ENCODE measurements around the gene CARD18. TPM values are rescaled to one million over a fixed set of nuclear protein-coding genes. Genes with fewer than 3 reads are reported as not detected.

Gene CARD18
- total RNA-seq, 1 experiment from 2014 or later, result not detected

DNA sequence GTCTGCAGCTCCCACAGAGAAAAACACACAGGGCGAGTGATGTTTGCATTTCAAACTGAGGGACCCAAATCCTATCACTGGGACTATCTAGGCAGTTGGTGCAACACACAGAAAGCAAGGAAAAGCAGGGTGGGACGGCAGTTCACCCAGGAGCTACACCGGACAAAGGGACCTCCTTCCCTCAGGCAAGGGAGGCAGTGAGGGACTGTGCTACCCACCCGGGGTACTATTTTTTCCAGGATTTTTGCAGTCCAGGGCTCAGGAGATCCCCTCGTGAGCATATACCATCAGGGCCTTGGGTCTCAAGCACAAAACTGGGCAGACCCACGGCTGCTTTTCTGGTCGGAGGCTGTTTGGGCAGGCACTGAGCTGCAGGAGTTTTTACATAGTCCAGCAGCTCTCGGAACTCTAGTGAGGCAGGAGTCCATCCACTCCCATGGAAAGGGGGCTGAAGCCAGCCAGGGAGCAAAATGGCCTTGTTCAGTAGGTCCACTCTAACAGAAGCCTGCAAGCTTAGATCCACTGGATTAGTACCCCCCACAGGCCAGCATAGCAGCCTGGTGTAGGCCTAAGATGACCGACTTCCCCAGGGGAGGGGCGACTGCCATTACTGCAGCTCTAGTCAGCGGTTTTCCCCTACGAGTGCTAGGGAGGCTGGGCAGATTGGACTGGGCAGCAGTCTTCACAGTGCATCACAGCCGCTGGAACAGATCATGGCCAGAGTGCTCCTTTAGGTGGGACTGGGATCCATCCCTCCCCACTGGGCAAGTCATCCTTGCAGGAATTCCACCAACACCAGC is 28.2 kb downstream of the CARD18 start:
- no peak for DNase-seq (ENCODE audit: unreplicated experiment)
- intact Hi-C loops (cut with micrococcal nuclease), result no loop called here
- Mint-ChIP-seq H3K36me3 (ENCODE audit: insufficient read depth, unreplicated experiment) (no peaks in the 10 kb centered on the region), H3K4me3 (ENCODE audit: unreplicated experiment) (no peak overlapping the region), H3K4me1 (ENCODE audit: insufficient read depth, unreplicated experiment) (peaks cover 17% of the 10 kb centered on the region), H3K9me3 (ENCODE audit: unreplicated experiment) (peaks cover 5% of the 10 kb centered on the region), H3K27ac (ENCODE audit: low read depth, unreplicated experiment) (peak overlapping the region; percentile 77), H3K27me3 (ENCODE audit: insufficient read depth, unreplicated experiment) (no peaks in the 10 kb centered on the region)
- no TSS peak for BruUV-seq (replicated peaks)
- TF ChIP-seq, protein P1, sequence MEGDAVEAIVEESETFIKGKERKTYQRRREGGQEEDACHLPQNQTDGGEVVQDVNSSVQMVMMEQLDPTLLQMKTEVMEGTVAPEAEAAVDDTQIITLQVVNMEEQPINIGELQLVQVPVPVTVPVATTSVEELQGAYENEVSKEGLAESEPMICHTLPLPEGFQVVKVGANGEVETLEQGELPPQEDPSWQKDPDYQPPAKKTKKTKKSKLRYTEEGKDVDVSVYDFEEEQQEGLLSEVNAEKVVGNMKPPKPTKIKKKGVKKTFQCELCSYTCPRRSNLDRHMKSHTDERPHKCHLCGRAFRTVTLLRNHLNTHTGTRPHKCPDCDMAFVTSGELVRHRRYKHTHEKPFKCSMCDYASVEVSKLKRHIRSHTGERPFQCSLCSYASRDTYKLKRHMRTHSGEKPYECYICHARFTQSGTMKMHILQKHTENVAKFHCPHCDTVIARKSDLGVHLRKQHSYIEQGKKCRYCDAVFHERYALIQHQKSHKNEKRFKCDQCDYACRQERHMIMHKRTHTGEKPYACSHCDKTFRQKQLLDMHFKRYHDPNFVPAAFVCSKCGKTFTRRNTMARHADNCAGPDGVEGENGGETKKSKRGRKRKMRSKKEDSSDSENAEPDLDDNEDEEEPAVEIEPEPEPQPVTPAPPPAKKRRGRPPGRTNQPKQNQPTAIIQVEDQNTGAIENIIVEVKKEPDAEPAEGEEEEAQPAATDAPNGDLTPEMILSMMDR (IDR thresholded peaks at IDR 0.05; ENCODE audit: unreplicated experiment), result no peak
- ChIA-PET POLR2A (interaction anchor here (1.4 kb wide), 1 partner anchor 143 kb away, joined by 5 read pairs; the partner anchor contains the start of gene CASP4), CTCF (interaction anchor here (0.6 kb wide), 2 partner anchors 962 to 1854 kb away, joined by 3 read pairs; no protein-coding TSS in a partner anchor)

DNA sequence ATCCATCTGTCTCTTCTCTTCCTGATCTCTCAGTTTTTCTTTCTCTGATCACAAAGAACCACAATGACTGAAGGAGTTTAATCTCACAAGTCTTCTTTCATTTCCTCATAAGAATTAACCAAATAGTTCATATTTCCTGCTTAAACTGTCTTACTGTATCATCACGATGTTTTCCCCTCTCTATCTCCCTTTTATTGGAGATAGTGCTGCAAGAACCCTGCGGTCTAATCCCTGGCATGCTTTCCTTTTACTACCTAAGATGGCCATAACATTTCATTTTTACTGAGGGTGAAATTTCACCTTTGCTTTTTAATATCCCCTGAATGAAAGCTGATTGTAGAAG is 28.9 kb downstream of the CARD18 start:
- no peak overlapping the region for H3K4me3 Mint-ChIP-seq (ENCODE audit: unreplicated experiment)
- no peak for DNase-seq (ENCODE audit: unreplicated experiment)
- BruUV-seq (replicated peaks), result no TSS peak
- no peaks in the 10 kb centered on the region for H3K27me3 Mint-ChIP-seq (ENCODE audit: insufficient read depth, unreplicated experiment)
- TF ChIP-seq, protein P1 (IDR thresholded peaks at IDR 0.05; ENCODE audit: unreplicated experiment), result no peak
- intact Hi-C loops (cut with micrococcal nuclease), result no loop called here
- H3K4me1 Mint-ChIP-seq (ENCODE audit: insufficient read depth, unreplicated experiment), result peaks cover 17% of the 10 kb centered on the region
- H3K27ac Mint-ChIP-seq (ENCODE audit: low read depth, unreplicated experiment), result peak overlapping the region; percentile 77
- no peaks in the 10 kb centered on the region for H3K9me3 Mint-ChIP-seq (ENCODE audit: unreplicated experiment)
- POLR2A ChIA-PET, result no interaction called here
- no peaks in the 10 kb centered on the region for H3K36me3 Mint-ChIP-seq (ENCODE audit: insufficient read depth, unreplicated experiment)
- CTCF ChIA-PET, result no interaction called here

DNA sequence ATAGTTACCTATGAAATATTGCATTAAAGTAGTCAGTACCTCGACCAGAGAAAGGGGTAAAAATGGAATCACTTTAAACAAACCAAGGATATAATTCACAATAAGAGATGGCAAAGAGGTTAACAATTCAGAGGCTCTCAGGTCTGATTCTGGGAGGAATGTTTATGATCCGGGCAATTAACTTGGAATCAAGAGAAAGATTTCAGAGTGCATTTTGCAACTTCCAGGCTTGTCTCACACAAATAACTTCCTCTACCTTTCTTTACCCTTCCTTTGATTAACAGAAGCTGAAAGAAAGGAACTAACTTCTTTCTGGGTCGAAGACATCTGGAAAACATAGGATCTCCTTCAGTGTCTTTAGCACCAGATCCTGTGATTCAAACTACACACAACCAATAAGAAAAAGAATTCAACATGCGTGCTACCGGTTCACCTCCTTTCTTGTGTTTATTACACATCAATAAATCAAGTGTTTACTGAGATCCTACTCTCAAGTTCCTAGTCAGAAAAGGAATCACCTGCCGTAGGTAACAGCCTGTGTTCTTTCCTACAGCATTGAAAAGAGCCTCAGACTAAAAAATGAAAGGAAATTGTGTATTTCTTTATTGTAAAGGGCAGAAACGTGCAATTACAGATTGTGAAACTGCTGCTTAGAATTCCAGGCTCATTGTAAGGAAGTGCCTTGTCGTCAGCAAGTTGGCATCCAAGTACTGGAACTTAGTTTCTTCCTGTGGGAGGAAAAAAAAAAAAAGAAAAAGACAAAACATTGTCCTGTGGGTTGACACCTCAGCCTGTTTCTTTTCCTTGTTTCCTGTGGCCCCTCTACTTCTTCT is 29.5 kb downstream of the CARD18 start:
- DNase-seq (ENCODE audit: unreplicated experiment), result peak; percentile 41

More for the DNA sequence above, 29.5 kb downstream of the CARD18 start:
- intact Hi-C loops (cut with micrococcal nuclease), result no loop called here
- Mint-ChIP-seq H3K4me3 (ENCODE audit: unreplicated experiment) (no peak overlapping the region), H3K36me3 (ENCODE audit: insufficient read depth, unreplicated experiment) (no peaks in the 10 kb centered on the region), H3K27me3 (ENCODE audit: insufficient read depth, unreplicated experiment) (no peaks in the 10 kb centered on the region), H3K27ac (ENCODE audit: low read depth, unreplicated experiment) (peak overlapping the region; percentile 77), H3K9me3 (ENCODE audit: unreplicated experiment) (no peaks in the 10 kb centered on the region), H3K4me1 (ENCODE audit: insufficient read depth, unreplicated experiment) (peaks cover 17% of the 10 kb centered on the region)
- POLR2A ChIA-PET, result interaction anchor here (2.2 kb wide), 1 partner anchor 23 kb away, joined by 8 read pairs; no protein-coding TSS in a partner anchor
- CTCF ChIA-PET, result no interaction called here
- TF ChIP-seq, protein P1 (IDR thresholded peaks at IDR 0.05; ENCODE audit: unreplicated experiment), result no peak
- BruUV-seq (replicated peaks), result no TSS peak

Measured in MCF 10A (cell line).